HG03558 (cell line): ENCODE data around the gene MUC3A.
"Not testable (repeated sequence)": the region's sequence is repeated elsewhere in the genome, so short reads cannot be mapped to it uniquely, and the experiment has no call there.

ENCODE experiments used
- ATAC-seq: cut with Tn5 transposase; IDR thresholded peaks from one replicate; pipeline ENCODE4 v1.9.1; 2021; ENCODE audit warnings: moderate number of reproducible peaks; ENCODE audit not compliant: unreplicated experiment; ENCODE audit errors: extremely low read depth

Gene MUC3A, protein sequence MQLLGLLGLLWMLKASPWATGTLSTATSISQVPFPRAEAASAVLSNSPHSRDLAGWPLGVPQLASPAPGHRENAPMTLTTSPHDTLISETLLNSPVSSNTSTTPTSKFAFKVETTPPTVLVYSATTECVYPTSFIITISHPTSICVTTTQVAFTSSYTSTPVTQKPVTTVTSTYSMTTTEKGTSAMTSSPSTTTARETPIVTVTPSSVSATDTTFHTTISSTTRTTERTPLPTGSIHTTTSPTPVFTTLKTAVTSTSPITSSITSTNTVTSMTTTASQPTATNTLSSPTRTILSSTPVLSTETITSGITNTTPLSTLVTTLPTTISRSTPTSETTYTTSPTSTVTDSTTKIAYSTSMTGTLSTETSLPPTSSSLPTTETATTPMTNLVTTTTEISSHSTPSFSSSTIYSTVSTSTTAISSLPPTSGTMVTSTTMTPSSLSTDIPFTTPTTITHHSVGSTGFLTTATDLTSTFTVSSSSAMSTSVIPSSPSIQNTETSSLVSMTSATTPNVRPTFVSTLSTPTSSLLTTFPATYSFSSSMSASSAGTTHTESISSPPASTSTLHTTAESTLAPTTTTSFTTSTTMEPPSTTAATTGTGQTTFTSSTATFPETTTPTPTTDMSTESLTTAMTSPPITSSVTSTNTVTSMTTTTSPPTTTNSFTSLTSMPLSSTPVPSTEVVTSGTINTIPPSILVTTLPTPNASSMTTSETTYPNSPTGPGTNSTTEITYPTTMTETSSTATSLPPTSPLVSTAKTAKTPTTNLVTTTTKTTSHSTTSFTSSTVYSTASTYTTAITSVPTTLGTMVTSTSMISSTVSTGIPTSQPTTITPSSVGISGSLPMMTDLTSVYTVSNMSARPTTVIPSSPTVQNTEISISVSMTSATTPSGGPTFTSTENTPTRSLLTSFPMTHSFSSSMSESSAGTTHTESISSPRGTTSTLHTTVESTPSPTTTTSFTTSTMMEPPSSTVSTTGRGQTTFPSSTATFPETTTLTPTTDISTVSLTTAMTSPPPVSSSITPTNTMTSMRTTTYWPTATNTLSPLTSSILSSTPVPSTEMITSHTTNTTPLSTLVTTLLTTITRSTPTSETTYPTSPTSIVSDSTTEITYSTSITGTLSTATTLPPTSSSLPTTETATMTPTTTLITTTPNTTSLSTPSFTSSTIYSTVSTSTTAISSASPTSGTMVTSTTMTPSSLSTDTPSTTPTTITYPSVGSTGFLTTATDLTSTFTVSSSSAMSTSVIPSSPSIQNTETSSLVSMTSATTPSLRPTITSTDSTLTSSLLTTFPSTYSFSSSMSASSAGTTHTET (N-terminal part only)

DNA sequence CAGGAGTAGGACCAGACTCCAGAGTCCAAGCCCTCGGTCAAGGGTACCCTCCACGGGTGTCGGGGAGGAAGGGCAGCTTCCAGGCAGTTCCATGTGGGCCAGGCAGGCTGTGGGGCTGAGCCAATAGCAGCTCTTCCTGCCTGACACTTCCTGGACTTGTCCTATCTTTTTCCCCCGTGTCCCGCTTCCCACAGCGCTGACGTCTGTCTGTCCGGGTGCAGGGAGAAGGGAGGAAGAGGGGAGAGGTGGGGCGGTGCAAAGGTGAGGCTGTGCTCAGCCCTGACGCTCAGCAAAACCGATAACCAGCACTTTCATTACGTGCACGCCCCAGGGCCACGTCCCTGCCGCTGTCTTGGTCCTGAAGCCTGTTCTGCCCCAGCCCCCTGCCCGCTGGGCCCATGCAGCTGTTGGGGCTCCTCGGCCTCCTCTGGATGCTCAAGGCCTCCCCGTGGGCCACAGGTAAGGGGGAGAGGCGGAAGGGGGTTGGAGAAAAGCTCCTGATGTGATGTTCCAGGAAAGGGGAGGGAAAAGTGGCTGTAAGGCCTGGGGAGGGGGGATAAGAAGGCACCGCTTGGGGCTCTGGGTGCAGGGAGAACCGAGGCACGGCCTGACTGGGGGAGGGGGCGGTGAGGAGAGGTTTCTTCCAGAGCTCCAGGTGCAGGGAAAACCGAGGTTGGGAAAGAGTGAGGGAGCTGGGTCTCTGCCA lies at the start of gene MUC3A:
Gene MUC3A, plus strand, starts transcription at position 308 of the 706 bp plus-strand sequence. Its CDS starts 91 bp downstream, at position 399.
- ATAC-seq, result no peak

DNA sequence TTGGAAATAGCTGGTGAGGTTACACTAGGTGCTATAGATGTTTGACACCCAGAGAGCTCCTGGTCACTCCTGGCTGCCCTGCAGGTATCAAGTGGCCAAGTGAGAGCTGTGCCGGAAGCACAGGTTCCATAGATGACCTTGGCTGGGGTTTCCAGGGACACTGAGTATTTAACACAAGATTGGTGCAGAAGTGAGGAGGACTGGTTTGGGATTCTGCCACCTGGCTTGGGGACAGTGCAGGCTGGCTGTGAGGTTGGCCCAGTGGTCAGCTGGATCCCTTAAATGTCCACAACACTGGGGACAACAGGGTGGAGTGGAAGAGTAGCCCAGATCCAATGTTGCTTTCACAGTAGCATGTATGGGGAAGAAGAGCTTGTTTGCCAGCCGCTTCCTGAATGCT lies 48.4 kb upstream of the MUC3A start:
- ATAC-seq, result no peak

DNA sequence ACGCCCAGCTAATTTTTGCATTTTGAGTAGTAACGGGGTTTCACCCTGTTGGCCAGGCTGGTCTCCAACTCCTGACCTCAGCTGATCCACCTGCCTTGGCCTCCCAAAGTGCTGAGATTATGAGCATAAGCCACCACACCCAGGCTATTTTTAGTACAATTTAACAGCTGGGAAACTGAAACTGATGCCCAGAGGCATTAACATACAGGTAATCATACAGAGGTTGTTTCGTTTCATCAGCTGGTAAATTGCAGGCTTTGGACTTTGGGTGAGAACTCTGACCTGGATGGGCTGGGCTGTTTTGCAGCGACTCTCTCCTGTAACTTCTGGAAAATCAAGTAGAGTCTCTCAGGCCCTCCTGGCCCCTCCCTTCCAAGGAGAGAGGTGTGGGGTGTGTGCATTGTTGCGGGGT lies 47.4 kb upstream of the MUC3A start:
- no peak for ATAC-seq

DNA sequence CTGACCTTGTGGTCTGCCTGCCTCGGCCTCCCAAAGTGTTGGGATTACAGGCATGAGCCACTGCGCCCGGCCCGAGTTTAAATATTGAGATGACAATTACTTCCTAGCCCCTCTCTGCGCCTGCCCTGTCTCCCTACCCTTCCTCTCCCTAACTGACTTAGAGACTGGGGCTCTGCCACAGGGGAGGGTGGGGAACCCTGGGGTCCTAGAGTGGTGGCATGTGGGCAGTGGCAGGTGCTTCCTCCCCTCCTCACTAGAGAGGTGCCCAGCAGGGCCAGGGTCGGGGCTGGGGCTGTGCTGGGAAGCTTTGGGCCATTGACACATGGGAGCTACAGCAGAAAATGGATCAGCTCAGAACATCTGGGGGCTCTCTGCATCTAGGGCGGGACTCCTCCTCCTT lies 46.7 kb upstream of the MUC3A start:
- no peak for ATAC-seq

DNA sequence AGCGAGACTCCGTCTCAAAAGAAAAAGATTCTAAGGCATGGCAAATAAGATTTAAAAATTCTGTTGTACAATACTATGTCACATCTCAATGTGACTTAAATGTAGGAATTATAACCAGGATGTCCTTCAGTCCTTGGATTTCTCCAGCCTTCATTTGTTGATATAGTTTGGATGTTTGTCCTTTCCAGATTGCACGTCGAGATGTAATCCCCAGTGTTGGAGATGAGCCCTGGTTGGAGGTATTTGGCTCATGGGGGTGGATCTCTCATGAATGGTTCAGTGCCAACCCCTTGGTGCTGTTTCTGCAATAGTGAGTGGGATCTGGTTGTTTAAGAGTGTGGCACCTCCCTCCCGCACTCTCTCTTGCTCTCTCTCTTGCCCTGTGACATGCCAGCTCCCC lies 40.8 kb upstream of the MUC3A start:
- ATAC-seq, result no peak

DNA sequence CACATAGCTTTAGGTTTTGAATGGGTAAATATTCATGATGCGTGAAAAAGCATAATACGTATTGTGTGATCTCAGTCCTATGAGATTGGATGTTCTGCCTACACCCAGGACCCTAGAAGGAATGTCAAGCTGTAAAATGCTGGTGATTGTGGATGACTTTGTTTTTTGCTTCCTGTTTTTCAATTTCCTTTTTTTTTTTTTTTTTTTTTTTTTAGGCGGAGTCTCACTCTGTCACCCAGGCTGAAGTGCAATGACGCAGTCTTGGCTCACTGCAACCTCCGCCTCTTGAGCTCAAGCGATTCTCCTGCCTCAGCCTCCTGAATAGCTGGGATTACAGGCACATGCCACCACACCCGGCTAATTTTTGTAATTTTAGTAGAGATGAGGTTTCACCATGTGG lies 38.9 kb upstream of the MUC3A start:
- not testable (repeated sequence) for ATAC-seq

DNA sequence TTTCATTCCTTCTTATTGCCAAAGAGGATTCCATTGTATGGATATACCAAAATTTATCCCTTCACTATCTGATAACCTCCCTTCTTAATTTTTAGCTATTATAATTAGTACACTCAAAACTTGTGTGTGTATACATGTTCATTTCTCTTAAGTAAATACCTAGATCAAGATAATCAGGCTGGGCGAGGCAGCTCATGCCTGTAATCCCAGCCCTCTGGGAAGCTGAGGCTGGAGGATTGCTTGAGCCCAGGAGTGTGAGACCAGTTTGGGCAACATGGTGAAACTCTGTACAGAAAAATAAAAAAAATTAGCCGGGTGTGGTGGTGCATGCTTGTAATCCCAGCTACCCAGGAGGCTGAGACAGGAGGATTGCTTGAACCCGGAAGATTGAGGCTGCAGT lies 37.9 kb upstream of the MUC3A start:
- no peak for ATAC-seq

DNA sequence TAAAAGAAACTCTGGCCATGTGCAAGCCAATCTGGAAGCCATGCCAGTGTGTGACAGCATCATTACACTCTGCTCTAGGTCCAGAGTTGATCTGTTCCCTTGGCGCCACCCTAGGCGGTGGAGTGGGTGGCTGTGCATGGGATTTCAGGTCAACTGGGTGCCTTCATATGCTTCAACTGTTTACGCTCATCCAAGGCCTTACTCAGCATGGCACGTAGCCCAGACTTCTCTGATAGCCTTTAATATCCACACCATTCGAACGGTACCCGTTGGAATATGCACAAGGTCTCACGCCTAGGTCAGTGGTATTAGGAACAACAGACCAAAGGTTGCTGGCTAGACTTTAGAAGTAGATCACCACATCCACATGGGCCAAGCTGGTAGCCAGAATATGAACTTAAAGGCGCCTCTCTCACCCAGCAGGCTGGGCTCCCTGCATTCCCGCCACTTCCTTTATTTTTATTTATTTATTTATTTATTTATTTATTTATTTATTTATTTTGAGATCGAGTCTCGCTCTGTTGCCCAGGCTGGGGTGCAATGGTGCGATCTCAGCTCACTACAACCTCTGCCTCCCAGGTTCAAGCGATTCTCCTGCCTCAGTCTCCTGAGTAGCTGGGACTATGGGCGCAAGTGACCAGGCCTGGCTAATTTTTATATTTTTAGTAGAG lies 35.0 kb upstream of the MUC3A start:
- no peak for ATAC-seq

DNA sequence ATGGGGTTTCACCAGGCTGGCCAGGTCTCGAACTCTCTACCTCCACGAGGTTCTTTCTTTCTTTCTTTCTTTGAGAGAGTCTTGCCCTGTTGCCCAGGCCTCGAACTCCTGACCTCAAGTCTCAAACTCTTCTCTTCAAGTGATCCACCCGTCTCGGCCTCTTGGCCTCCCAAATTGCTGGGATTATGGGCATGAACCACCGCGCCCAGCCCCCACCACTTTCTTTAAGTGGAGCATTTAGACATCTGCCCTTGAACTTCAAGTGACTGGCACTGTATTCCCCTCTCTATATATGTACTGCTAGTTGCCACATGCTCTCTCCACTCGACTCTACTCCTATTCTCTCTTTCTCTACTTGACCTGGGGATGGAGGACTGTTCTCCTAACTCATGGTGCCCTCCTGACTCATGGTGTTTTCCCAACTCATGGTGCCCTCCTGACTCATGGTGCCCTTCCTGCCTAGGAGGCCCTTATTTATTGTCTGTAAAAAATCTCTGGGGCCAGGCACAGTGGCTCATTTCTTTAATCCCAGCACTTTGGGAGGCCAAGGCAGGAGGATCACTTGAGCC lies 34.4 kb upstream of the MUC3A start:
- no peak for ATAC-seq

DNA sequence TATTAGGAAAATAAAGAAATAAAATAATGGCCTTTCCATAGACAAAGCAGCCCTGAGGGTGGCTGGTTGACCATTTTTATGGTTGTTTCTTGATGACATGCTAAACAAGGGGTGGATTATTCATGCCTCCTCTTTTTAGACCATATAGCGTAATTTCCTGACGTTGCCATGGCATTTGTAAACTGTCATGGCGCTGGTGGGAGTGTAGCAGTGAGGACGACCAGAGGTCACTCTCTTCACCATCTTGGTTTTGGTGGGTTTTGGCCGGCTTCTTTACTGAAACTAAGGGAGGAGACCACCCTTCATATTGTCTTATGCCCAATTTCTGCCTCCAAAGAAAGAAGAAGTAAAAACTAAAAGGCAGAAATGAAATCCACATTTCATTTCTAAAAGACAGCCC lies 30.0 kb upstream of the MUC3A start:
- not testable (repeated sequence) for ATAC-seq

DNA sequence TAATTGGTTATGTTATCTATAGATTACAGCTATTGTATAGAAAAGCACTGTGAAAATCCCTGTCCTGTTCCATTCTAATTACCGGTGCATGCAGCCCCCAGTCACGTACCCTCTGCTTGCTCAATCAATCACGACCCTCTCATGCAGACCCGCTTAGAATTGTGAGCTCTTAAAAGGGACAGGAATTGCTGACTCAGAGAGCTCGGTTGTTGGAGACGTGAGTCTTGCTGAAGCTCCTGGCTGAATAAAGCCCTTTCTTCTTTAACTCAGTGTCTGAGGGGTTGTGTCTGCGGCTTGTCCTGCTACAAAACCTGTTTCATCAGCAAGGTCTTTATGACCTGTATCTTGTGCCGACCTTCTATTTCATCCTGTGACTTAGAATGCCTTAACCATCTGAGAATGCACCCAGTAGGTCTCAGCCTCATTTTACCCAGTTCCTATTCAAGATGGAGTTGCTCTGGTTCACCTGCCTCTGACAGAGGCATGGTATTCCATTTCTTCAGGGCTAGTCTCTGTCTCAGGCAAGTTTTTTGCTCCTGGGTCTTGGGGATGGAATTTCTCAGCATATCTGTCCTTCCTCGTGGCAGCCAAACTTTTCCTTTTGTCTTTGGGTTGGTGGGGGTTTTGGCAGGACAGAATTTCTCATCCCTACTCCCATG lies 29.4 kb upstream of the MUC3A start:
- not testable (repeated sequence) for ATAC-seq

DNA sequence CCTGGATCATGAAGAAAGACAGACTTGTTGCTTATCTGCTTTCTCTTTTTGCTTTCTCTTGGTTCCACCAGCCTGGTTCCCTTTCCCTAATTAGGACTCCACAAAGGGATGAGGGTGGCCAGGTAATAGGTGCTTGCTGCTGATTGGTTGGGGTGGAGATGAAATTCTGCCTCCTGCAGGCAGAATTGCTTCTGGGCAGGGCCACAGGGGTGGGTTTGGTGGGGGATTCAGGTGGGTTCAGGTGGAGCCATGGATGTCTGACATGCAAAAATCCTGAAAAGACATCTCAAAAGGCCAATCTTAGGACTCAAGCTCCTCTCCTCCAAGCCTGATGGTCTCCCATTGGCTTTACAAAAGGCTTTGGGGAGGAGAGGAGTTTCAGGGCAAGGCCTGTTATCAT lies 28.3 kb upstream of the MUC3A start:
- no peak for ATAC-seq

DNA sequence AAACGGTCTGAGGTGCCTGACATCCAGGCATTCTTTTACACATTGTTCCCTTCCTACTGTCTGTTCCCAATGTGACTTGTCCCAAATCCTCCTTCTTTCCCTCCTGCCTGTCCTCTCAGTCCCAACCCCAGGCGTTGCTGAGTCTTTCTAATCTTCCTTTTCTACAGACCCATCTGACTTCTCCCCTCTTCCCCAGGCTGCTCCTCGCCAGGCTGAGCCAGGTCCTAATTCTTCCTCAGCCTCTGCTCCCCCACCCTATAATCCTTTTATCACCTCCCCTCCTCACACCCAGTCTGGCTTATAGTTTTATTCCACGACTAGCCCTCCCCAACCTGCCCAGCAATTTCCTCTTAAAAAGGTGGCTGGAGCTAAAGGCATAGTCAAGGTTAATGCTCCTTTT lies 25.7 kb upstream of the MUC3A start:
- not testable (repeated sequence) for ATAC-seq

DNA sequence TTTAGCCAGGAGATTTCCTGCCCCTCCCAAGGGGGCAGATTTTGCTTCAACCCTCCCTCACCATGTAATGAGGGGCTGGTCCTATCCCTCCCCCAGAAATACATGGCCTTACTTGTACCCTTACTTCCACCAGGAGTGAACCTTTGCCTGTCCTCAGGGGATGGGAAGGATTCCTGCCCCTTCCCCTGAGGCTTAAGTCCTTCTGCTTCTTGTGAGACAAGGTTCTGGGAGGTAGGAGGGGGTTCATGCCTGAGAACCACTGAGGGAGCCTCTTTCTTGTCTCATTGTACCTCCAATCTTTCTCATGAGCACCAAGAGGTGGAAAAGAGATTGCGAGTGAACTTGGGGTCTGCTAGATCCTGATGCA lies 19.5 kb upstream of the MUC3A start:
- ATAC-seq, result no peak

DNA sequence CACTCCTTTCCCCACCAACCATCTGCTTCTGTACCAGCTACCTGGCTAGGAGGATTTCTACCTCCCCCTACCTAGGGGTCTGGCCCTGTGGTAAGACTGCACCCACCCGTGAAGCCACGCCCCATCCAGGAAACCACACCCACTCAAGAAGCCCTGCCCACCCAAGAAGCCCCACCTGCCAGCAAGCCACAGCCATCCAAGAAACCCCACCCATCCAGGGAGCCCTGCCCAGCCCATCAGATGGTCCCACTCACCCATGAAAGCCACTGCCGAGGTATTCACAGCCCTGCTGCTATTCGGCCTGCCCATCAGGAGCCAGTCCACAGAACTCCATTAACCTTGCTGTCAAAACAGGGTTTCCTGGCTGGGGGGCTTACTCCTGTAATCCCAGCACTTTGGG lies 15.6 kb upstream of the MUC3A start:
- no peak for ATAC-seq

DNA sequence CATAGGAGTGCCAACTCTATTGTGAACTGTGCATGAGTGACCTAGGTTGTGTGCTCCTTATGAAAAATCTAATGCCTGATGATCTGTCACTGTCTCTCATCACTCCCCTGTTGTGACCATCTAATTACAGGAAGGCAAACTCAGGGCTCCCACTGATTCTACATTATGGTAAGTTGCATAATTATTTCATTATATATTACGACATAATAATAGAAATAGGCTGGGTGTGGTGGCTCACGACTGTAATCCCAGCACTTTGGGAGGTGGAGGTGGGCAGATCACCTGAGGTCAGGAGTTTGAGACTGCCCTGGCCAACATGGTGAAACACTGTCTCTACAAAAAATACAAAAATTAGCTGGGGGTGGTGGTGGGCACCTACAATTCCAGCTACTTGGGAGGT lies 14.0 kb upstream of the MUC3A start:
- ATAC-seq, result not testable (repeated sequence)

DNA sequence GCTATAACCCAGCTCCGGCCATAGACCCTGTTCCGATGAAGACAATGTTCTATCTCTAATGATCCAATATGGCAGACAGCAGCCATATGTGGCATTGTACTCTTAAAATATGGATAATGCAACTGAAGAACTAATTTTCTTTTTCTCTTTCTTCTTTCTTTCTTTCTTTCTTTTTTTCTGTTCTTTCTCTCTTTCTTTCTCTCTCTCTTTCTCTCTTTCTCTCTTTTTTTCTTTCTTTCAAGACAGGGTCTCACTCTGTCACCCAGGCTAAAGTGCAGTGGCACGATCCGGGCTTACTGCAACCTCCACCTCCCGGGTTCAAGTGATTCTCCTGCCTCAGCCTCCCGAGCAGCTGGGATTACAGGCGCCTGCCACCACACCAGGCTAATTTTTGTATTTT lies 13.2 kb upstream of the MUC3A start:
- not testable (repeated sequence) for ATAC-seq

DNA sequence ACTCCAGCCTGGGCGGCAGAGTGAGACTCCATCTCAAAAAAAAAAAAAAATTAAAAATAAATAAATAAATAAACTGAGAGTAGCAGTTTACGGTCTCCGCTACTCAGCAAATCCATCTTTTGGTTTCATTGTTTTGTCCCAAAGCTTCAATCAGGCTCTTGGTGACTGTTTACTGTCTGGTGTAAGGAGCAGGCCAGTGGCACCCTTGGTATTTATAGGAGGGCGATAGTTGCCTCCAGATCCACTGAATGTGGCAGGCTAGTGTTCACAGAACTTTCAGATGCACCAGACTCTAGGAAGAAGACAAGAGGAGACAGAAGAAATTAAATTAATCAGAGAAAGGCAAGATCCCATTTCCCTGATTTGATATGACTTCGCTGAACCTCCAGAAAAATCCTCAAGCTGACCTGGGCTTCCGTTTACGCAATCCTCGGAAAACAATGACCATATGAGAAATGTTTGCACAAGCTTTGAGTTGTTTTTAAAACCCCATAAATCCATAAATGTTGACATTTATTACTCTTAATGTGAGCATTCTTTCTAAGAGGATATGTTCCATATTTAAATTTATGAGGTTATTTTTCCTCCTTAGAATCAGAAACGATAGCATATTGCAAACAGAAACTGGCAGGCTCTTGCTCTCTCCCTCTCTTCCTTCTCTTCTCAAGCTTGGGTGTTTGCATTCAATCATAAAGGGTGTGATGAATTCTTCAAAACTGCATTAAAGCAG lies 7.1 kb upstream of the MUC3A start:
- ATAC-seq, result no peak
